Esophagus muscularis mucosa (tissue), 3 donors: ENCODE data around the gene ATG4C.

ENCODE experiments used
- CTCF ChIP-seq, 3 experiments: fragments of 200-600 bp in 2 of 3; fragments of 450-650 bp in 1 of 3; sonication (generic) in 2 of 3; IDR thresholded peaks; one replicate each; pipeline ENCODE4 v1.5.1; 2017 to 2019; ENCODE audit warnings: antibody characterized with exemption in 3 of 3, mild to moderate bottlenecking in 2 of 3, moderate library complexity in 1 of 3
- POLR2A ChIP-seq: fragments of 450-650 bp; IDR thresholded peaks from one replicate; pipeline ENCODE4 v1.6.1; 2017; ENCODE audit warnings: antibody characterized with exemption, moderate library complexity, mild to moderate bottlenecking, low read depth

DNA sequence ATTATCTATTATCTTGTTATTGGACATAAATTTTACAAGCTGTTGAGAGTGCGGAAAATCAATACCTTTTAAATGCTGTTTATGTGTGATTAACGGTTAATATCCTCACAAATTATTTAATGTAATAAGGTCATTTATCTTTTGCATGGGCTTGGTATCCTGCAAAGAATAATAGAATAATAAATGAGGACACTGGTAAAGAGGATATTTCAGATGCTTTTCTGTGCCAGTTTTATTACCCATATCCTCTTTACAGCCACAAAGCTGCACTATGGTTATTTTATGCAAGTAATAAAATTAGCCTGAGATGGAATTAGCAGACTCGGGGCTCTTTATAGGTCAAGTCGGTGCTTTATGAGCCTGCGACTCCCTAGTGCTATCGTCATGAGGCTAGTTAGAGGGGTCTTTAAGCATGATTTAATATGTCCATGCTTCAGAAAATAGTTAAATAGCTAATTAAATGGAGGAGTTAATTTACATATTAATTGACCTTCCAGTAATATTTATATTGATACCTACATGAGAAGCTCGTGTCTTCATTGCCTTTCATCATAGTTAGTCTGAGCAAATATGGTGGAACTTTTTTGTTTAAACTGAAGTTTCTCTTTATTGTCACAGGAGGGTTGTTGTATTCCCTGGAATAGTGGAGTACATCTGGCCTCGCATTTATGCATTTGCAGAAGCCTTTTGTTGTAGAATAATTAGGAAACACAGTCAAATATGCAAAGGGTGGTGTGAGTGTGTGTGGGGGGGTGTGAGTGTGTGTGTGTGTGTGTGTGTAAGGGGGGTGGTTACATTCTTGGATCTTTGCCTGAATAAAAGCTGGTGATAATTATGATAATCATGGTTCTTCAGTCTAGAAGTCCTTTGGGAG is 120.3 kb downstream of the ATG4C start:
- TF ChIP-seq CTCF (IDR thresholded peaks at IDR 0.05) = no peak
- no peak for TF ChIP-seq POLR2A
